8988T (cell line): ENCODE results near the gene AAMP.
"Not testable (repeated sequence)": the region's sequence is repeated elsewhere in the genome, so short reads cannot be mapped to it uniquely, and the experiment has no call there.

Source experiments
- DNase-seq: peaks from one replicate; pipeline ENCODE4 v3.0.0; 2011

The AAMP gene

GRCh38 chr2:218269900-218270720 is at the start of gene AAMP, which contains the start of gene PNKD:
TSS of gene AAMP (minus strand) at chr2:218270137. CDS start at chr2:218270086, 51 bp downstream.
TSS of gene PNKD (plus strand) at chr2:218270519. CDS start at chr2:218270536, 17 bp downstream.
- peak; percentile 97 for DNase-seq

- DNase-seq, result no peak
Observed at GRCh38 chr2:218318241-218318640, 48.3 kb upstream of the AAMP start.

GRCh38 chr2:218317835-218318234 is 47.9 kb upstream of the AAMP start:
- DNase-seq, result no peak

GRCh38 chr2:218317303-218317630 is 47.3 kb upstream of the AAMP start:
- no peak for DNase-seq

- DNase-seq, result no peak
Observed at GRCh38 chr2:218315397-218315796, 45.5 kb upstream of the AAMP start.

GRCh38 chr2:218314764-218315163 is 44.8 kb upstream of the AAMP start:
- DNase-seq, result not testable (repeated sequence)

- DNase-seq, result no peak
Observed at GRCh38 chr2:218313356-218313755, 43.4 kb upstream of the AAMP start.

- DNase-seq, result no peak
Observed at GRCh38 chr2:218312267-218312756, 42.4 kb upstream of the AAMP start.

- DNase-seq, result not testable (repeated sequence)
Observed at GRCh38 chr2:218311541-218312266, 41.8 kb upstream of the AAMP start.

GRCh38 chr2:218310853-218311540 is 41.1 kb upstream of the AAMP start:
- no peak for DNase-seq

- no peak for DNase-seq
Observed at GRCh38 chr2:218307415-218308090, 37.6 kb upstream of the AAMP start.

GRCh38 chr2:218306184-218306920 is 36.4 kb upstream of the AAMP start:
- DNase-seq, result no peak

GRCh38 chr2:218305383-218305782 is 35.4 kb upstream of the AAMP start:
- no peak for DNase-seq

- DNase-seq, result no peak
Observed at GRCh38 chr2:218301176-218301819, 31.4 kb upstream of the AAMP start.

- DNase-seq, result no peak
Observed at GRCh38 chr2:218300141-218300540, 30.2 kb upstream of the AAMP start.

GRCh38 chr2:218298314-218298875 is 28.5 kb upstream of the AAMP start:
- DNase-seq, result no peak

GRCh38 chr2:218296847-218297246 is 26.9 kb upstream of the AAMP start:
- DNase-seq, result no peak

- DNase-seq, result no peak
Observed at GRCh38 chr2:218296200-218296599, 26.3 kb upstream of the AAMP start.

- no peak for DNase-seq
Observed at GRCh38 chr2:218295029-218295428, 25.1 kb upstream of the AAMP start.

GRCh38 chr2:218294430-218295022 is 24.6 kb upstream of the AAMP start:
- DNase-seq, result no peak
